Rectal smooth muscle tissue (tissue), 1 donor: ENCODE measurements around the gene AGER.
"Not testable (repeated sequence)": the region's sequence is repeated elsewhere in the genome, so short reads cannot be mapped to it uniquely, and the experiment has no call there.

Experiments
- H3K27ac ChIP-seq: one replicate; pipeline ENCODE4 v1.7.0; 2013; ENCODE audit warnings: low read depth, low read length, inconsistent platforms
- H3K27me3 ChIP-seq: one replicate; pipeline ENCODE4 v1.7.0; 2013; ENCODE audit warnings: low read length; ENCODE audit not compliant: control insufficient read depth, insufficient read depth
- H3K36me3 ChIP-seq: one replicate; pipeline ENCODE4 v1.7.0; 2013; ENCODE audit warnings: low read length; ENCODE audit not compliant: control insufficient read depth, insufficient read depth
- H3K4me1 ChIP-seq: one replicate; pipeline ENCODE4 v1.7.0; 2013; ENCODE audit warnings: low read length; ENCODE audit not compliant: control insufficient read depth, insufficient read depth
- H3K4me3 ChIP-seq: one replicate; pipeline ENCODE4 v1.7.0; 2013; ENCODE audit warnings: low read length
- H3K9ac ChIP-seq: one replicate; pipeline ENCODE4 v1.7.0; 2013; ENCODE audit warnings: low read length

The AGER gene

GRCh38 chr6:32212076-32212760, 28.2 kb upstream of the AGER start:
- no peaks in the 10 kb centered on the region for H3K27me3 ChIP-seq
- no peak overlapping the region for H3K9ac ChIP-seq
- no peak overlapping the region for H3K27ac ChIP-seq
- no peak overlapping the region for H3K4me3 ChIP-seq
- H3K36me3 ChIP-seq, result no peaks in the 10 kb centered on the region
- H3K4me1 ChIP-seq, result no peaks in the 10 kb centered on the region

- not testable (repeated sequence) for H3K27ac ChIP-seq, H3K4me1 ChIP-seq, H3K27me3 ChIP-seq, H3K9ac ChIP-seq, H3K36me3 ChIP-seq, H3K4me3 ChIP-seq
These were observed 27.4 kb upstream of the AGER start for GRCh38 chr6:32211432-32211831.

GRCh38 chr6:32210191-32210601, 26.1 kb upstream of the AGER start:
- H3K27me3 ChIP-seq, result no peaks in the 10 kb centered on the region

GRCh38 chr6:32208996-32209395, 24.9 kb upstream of the AGER start:
- Histone ChIP-seq H3K4me3 (no peak overlapping the region), H3K27me3 (no peaks in the 10 kb centered on the region), H3K36me3 (no peaks in the 10 kb centered on the region), H3K4me1 (no peaks in the 10 kb centered on the region), H3K27ac (no peak overlapping the region), H3K9ac (no peak overlapping the region)

More at GRCh38 chr6:32210191-32210601, 26.1 kb upstream of the AGER start:
- H3K4me1 ChIP-seq, result no peaks in the 10 kb centered on the region
- no peak overlapping the region for H3K9ac ChIP-seq
- H3K27ac ChIP-seq, result no peak overlapping the region
- no peaks in the 10 kb centered on the region for H3K36me3 ChIP-seq
- H3K4me3 ChIP-seq, result no peak overlapping the region

DNA sequence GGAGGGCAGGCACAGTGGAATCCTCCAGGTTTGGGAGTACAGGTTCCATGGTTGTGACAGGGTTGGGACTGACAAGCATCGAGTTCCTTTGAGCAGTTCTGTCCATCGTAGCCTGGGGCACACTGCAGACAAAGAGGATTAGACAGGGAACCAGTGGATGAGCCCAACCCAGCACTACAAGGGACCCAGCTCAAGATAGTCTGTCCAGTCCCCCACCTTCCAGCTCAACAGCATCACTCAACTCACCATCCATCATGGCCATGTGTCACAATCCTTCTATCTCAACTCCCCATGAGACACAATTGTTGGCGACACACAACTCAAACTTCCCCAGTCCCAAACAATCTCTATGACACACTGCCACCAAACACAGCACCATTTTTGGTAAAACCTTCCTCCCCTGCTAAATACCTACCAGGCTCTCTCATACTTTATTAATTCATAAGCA, 20.2 kb upstream of the AGER start:
- Histone ChIP-seq H3K4me3 (no peak overlapping the region), H3K36me3 (no peaks in the 10 kb centered on the region), H3K27me3 (peaks cover 3% of the 10 kb centered on the region), H3K9ac (no peak overlapping the region), H3K27ac (no peak overlapping the region), H3K4me1 (no peaks in the 10 kb centered on the region)

DNA sequence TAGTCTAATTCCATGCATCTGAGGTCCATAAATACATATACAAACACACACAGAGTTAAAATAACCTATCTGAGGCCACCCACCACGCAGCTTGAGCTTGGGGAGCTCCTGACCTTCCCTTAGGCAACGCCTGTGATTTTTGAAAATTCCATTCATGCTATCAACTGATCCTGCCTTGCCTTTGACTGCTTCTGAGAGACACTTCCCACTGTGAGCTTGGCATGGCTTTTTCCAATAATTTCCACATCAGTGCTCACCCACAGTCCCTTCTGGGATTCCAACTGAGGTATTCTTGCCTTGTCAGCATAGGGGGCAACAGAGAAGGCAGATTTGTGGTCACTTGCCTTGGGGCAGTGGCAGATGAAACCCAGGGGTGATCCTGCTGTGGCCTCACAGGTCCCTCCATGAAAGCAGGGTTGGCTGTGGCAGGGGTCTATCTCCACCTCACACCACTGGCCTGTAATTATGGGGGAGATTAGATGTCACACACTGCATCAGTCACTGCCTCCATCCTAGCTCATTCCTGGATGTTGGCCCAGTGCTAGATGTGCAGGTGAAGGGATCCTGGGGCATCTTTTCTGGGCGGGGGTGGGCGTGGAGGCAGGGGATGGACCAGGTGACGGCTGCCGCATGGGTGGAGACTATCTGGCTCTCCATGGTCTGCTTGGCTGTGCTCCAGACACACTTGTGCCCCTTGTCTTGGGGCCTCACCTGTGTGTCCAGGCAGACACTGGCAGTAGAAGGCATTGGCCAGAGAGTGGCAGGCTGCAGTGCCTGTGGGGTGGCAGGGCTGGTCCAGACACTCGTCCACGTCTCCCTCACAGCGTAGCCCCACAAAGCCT, 19.6 kb upstream of the AGER start:
- H3K27me3 ChIP-seq, result peaks cover 3% of the 10 kb centered on the region
- H3K27ac ChIP-seq, result no peak overlapping the region
- H3K9ac ChIP-seq, result no peak overlapping the region
- H3K4me1 ChIP-seq, result no peaks in the 10 kb centered on the region
- H3K36me3 ChIP-seq, result no peaks in the 10 kb centered on the region
- H3K4me3 ChIP-seq, result no peak overlapping the region

GRCh38 chr6:32202186-32202585, 18.1 kb upstream of the AGER start:
- no peak overlapping the region for H3K4me3 ChIP-seq
- H3K9ac ChIP-seq, result no peak overlapping the region
- no peaks in the 10 kb centered on the region for H3K36me3 ChIP-seq
- no peak overlapping the region for H3K27ac ChIP-seq
- H3K27me3 ChIP-seq, result peaks cover 3% of the 10 kb centered on the region
- no peaks in the 10 kb centered on the region for H3K4me1 ChIP-seq

GRCh38 chr6:32200711-32201475, 16.8 kb upstream of the AGER start:
- no peak overlapping the region for H3K9ac ChIP-seq
- peaks cover 4% of the 10 kb centered on the region for H3K4me1 ChIP-seq
- H3K36me3 ChIP-seq, result no peaks in the 10 kb centered on the region
- H3K27me3 ChIP-seq, result peaks cover 3% of the 10 kb centered on the region
- H3K27ac ChIP-seq, result no peak overlapping the region
- no peak overlapping the region for H3K4me3 ChIP-seq

- H3K9ac ChIP-seq, result no peak overlapping the region
- no peaks in the 10 kb centered on the region for H3K36me3 ChIP-seq
- H3K4me1 ChIP-seq, result peaks cover 11% of the 10 kb centered on the region
- H3K27ac ChIP-seq, result no peak overlapping the region
- no peak overlapping the region for H3K4me3 ChIP-seq
- peaks cover 3% of the 10 kb centered on the region for H3K27me3 ChIP-seq
These were observed 14.8 kb upstream of the AGER start for GRCh38 chr6:32198866-32199265.

- H3K4me1 ChIP-seq, result peaks cover 11% of the 10 kb centered on the region
- H3K27me3 ChIP-seq, result peaks cover 3% of the 10 kb centered on the region
- H3K27ac ChIP-seq, result no peak overlapping the region
- no peak overlapping the region for H3K9ac ChIP-seq
- H3K4me3 ChIP-seq, result no peak overlapping the region
- H3K36me3 ChIP-seq, result no peaks in the 10 kb centered on the region
These were observed 14.3 kb upstream of the AGER start for GRCh38 chr6:32198345-32198696.

DNA sequence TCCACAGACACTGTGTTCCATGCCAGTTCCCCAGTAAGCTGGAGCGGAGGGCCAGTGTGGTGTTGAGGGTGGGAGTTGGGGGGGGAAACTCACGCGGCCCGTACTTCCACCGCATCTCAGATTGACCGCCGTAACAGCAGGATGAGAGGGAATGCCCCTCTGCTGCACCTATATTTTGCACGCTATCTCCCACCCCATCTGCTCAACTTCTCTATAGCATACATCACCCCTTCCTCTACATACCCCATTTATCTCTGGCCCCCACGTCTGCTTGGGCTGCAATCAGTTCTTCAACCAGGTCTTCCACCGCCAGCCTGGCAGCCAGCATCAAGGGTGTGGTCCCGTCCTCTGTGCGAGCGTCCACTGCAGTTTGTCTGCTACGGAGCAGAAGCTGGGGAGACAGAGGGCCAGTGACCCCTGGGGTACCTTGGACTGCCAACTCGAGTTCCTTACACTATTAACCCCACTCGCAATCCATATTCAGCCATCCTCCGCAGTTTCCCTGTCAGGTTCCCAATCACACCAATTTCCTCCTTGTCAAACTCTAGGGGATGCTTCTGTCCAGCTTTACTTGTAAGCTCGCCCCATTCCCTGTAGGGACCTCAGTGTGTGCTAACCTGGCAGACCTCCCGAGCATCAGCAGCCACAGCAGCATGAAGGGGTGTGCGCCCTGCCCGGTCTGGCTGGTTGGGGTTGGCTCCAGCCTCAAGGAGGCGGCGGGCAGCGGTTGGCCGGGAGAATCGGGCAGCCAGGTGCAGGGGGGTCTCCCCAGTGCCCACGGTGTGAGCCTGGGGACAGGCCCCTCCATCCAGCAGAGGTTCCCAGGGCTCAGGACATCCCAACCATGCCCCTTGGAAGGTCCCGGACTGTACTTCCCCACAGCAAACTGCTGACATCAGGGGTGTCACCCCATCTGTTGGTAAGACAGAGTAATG, 12.9 kb upstream of the AGER start:
- peak overlapping the region; percentile 96 for H3K4me3 ChIP-seq
- no peaks in the 10 kb centered on the region for H3K36me3 ChIP-seq
- peak overlapping the region; percentile 100 for H3K9ac ChIP-seq
- H3K27me3 ChIP-seq, result peaks cover 3% of the 10 kb centered on the region
- peaks cover 11% of the 10 kb centered on the region for H3K4me1 ChIP-seq
- H3K27ac ChIP-seq, result peak overlapping the region; percentile 99
